Activated CD8-positive, alpha-beta memory T cell treated with anti-CD3 and anti-CD28 coated beads, Interleukin-2, amount 10 ng/mL, durations not matched to agents 7 days and 5 days (primary cell): Measurements from ENCODE around the gene ERMN. TPM values are rescaled to one million over a fixed set of nuclear protein-coding genes. Genes with fewer than 3 reads are reported as not detected.
"Not testable (repeated sequence)": the region's sequence is repeated elsewhere in the genome, so short reads cannot be mapped to it uniquely, and the experiment has no call there.

Experiments
- ATAC-seq: fragments of 150-1000 bp; cut with Tn5 transposase; one replicate; pipeline ENCODE4 v1.10.0; 2021; ENCODE audit warnings: moderate library complexity
- CTCF ChIA-PET: fragments of 350-600 bp; sonication (Branson Sonifier 250); formaldehyde crosslinking; loops from one replicate; lab custom pipeline; 2021; ENCODE audit warnings: antibody characterized with exemption; lab: Charles Lee
- DNase-seq: peaks from one replicate; pipeline ENCODE4 v3.0.0-alpha.2; 2020
- H3K27ac Mint-ChIP-seq: one replicate; pipeline ENCODE4 v1.8.0; 2021; ENCODE audit warnings: mild to moderate bottlenecking, mixed read lengths
- H3K27me3 Mint-ChIP-seq: one replicate; pipeline ENCODE4 v1.8.0; 2021; ENCODE audit warnings: mixed read lengths
- H3K36me3 Mint-ChIP-seq: one replicate; pipeline ENCODE4 v1.8.0; 2021; ENCODE audit warnings: mild to moderate bottlenecking, mixed read lengths
- H3K4me1 Mint-ChIP-seq: one replicate; pipeline ENCODE4 v1.8.0; 2021; ENCODE audit warnings: mixed read lengths
- H3K4me3 Mint-ChIP-seq: one replicate; pipeline ENCODE4 v1.8.0; 2021; ENCODE audit warnings: mild to moderate bottlenecking, moderate library complexity, mixed read lengths
- H3K9me3 Mint-ChIP-seq: one replicate; pipeline ENCODE4 v1.8.0; 2022; ENCODE audit warnings: low read depth, mixed read lengths
- total RNA-seq, 2 experiments: library from RNA; stranded (reverse); gene quantifications; one replicate each; pipeline ENCODE4 v1.2.3, GENCODE V29; 2021

The ERMN gene
- total RNA-seq, 2 experiments from 2014 or later, result 2.9 to 3.7 TPM

DNA sequence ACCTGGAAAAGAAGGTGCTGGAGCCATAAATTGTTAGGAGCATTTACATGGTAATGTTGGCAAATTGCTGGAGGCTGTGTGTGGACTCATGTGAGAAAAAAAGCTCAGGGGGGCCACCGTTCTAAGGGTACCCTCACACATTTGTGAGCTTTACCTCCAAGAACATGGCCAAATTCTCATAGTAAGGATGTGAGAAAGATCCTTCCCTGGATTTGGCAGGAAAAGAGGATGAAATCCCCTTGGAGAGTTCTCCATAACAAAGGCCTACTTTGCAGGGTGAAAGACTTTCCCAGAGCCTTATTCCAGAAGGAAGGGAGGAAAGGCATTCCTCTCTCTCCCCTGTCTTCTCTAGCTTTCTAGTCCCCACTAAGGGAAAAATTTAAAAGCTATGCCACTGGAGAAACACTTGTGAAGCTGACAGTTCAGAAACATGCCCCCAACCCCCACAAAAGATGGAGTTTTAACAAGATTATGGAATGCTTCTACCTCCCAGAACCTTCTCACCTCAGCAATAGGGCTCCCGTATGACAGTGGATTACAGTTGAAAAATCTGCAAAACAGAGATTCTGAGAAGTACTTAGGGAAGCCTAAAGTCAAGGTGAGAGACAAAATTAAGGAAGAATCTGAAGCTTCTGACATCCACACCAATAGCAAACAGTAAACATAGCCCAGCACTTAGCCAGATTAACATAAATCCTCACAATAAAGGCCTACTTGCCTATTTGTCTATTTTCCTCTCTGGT, 20.2 kb upstream of the ERMN start:
- no peaks in the 10 kb centered on the region for H3K27me3 Mint-ChIP-seq
- ATAC-seq, result no peak
- peaks cover 61% of the 10 kb centered on the region for H3K36me3 Mint-ChIP-seq
- no peaks in the 10 kb centered on the region for H3K4me1 Mint-ChIP-seq
- CTCF ChIA-PET, result interaction anchor here (1.3 to 4.9 kb wide), 2 partner anchors 9 to 18 kb away, joined by 5 to 40 read pairs; no protein-coding TSS in a partner anchor
- H3K9me3 Mint-ChIP-seq, result peaks cover 33% of the 10 kb centered on the region
- H3K4me3 Mint-ChIP-seq, result no peak overlapping the region
- H3K27ac Mint-ChIP-seq, result no peak overlapping the region
- DNase-seq, result no peak

DNA sequence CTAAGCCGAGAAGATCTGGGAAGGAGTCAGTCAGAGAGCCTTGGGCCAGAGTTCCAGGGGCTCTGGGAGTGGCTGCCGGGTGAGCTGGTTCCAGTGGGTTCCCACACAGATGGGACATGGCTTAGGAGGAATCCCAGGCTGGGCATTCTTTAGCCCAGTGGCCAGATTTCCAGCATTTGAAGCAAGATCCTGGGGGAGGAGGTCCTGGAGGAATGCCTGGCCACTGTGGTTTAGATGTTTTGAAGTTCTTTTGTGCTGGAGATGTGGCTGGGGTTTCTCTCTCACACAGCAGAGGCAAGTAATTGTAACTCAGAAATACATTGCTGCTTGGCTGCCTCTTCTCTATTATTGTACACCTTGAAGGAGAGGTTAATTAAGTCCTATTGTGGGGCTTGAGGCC, 15.8 kb upstream of the ERMN start:
- Mint-ChIP-seq H3K9me3 (peaks cover 32% of the 10 kb centered on the region), H3K36me3 (peaks cover 60% of the 10 kb centered on the region)
- CTCF ChIA-PET, result interaction anchor here (1.0 kb wide), 1 partner anchor 14 kb away, joined by 4 read pairs; no protein-coding TSS in a partner anchor
- H3K27ac Mint-ChIP-seq, H3K4me1 Mint-ChIP-seq, ATAC-seq, DNase-seq, H3K27me3 Mint-ChIP-seq, H3K4me3 Mint-ChIP-seq: not testable (repeated sequence)

DNA sequence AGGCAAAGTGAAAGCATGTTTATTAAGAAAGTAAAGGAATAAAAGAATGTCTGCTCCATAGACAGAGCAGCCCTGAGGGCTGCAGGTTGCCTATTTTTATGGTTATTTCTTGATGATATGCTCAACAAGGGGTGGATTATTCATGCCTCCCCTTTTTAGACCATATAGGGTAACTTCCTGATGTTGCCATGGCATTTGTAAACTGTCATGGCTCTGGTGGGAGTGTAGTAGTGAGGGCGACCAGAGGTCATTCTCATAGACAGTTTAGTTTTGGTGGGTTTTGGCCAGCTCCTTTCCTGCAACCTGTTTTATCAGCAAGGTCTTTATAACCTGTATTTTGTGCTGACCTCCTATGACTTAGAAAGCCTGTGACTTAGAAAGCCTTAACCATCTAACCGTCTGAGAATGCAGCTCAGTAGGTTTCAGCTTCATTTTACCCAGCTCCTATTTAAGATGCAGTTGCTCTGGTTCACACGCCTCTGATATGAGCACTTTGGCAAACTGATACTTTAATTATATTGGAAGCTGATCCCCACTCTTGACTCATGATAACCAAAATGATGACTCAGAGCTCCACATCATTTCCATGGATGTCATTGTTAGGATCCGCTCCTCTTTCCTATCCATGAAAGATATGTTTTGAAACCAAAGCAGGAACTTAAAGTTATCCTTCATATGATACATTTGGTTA, 14.5 kb upstream of the ERMN start:
- no peak overlapping the region for H3K27ac Mint-ChIP-seq
- H3K4me3 Mint-ChIP-seq, result no peak overlapping the region
- CTCF ChIA-PET, result interaction anchor here (0.8 kb wide), 1 partner anchor 90 kb away, joined by 3 read pairs; no protein-coding TSS in a partner anchor
- H3K9me3 Mint-ChIP-seq, result peaks cover 25% of the 10 kb centered on the region
- no peaks in the 10 kb centered on the region for H3K27me3 Mint-ChIP-seq
- H3K4me1 Mint-ChIP-seq, result peaks cover 9% of the 10 kb centered on the region
- DNase-seq, result no peak
- no peak for ATAC-seq
- H3K36me3 Mint-ChIP-seq, result peaks cover 50% of the 10 kb centered on the region

DNA sequence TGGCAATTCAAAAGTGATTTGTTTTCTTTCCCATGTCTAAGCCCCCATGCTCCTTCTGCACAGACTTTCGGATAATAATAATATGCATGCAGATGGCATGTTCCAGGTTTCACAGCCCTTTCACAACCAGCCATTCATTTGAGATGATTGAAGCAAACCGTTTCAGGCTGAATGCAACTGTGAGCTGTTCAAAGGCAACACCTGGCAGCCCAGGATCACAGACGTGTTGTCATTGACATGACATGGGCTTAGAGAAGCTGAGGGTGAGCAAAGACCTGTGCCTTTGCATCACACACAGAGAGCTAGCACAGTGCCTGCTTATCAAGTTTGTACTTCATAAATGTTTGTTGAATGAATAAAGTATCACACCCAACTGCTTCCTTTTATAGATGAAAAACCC, 12.4 kb upstream of the ERMN start:
- no peak for ATAC-seq

DNA sequence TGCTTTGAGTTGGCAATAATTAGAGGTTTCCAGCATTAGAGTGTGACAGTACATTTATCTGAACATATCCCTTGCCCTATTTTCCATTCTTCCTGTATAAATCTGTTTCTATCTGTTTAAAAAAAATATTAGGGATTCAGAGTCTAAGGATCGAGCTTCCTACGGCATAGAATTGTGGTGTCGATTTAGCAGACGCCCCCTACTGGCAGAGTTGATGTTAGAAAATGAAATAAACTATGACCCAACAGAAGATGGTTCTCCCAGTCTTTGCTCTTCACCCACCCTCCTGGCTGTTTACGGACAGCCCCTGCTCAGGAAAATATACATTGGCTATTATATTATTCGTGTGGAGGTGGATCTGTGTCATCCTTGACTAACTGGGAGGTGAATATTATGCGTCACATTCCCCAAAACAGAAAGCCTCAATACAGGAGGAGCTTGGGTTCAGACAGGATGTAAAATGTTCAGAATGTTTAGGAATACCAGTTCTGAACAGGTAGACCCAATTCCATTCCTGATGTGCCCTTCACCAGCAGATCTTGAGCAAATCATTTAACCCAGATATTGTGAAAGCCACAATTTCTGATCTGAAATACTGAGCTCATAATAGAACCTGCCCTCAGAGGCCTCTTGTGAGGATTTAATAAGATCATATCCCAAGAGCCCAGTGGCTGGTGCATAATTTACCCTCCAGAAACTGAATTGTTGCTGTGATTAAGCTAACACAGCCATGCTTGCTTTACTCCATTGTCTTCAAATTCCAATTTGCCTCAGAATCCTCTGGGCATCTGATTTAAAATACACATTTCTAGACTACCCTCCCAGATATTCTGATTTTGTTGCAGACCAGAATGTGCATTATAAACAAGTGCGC, 10.8 kb upstream of the ERMN start:
- no peak overlapping the region for H3K27ac Mint-ChIP-seq
- ATAC-seq (peak; percentile 43), DNase-seq (peak; percentile 45)
- no peak overlapping the region for H3K4me3 Mint-ChIP-seq
- no peaks in the 10 kb centered on the region for H3K27me3 Mint-ChIP-seq
- no peaks in the 10 kb centered on the region for H3K9me3 Mint-ChIP-seq
- peaks cover 38% of the 10 kb centered on the region for H3K4me1 Mint-ChIP-seq
- peaks cover 15% of the 10 kb centered on the region for H3K36me3 Mint-ChIP-seq
- CTCF ChIA-PET, result interaction anchor here (0.7 to 5.5 kb wide), 35 partner anchors 10 to 291 kb away, joined by 3 to 65 read pairs (median 4); partner anchors contain the start of genes CYTIP and ERMN

More for the DNA sequence above, 12.4 kb upstream of the ERMN start:
- H3K4me1 Mint-ChIP-seq, result peaks cover 23% of the 10 kb centered on the region
- peaks cover 31% of the 10 kb centered on the region for H3K36me3 Mint-ChIP-seq
- peaks cover 10% of the 10 kb centered on the region for H3K9me3 Mint-ChIP-seq
- CTCF ChIA-PET, result interaction anchor here (0.6 to 5.5 kb wide), 6 partner anchors 9 to 213 kb away, joined by 3 to 65 read pairs (median 14); partner anchors contain the start of gene ERMN
- H3K27me3 Mint-ChIP-seq, result no peaks in the 10 kb centered on the region
- H3K4me3 Mint-ChIP-seq, result no peak overlapping the region
- no peak overlapping the region for H3K27ac Mint-ChIP-seq
- no peak for DNase-seq

DNA sequence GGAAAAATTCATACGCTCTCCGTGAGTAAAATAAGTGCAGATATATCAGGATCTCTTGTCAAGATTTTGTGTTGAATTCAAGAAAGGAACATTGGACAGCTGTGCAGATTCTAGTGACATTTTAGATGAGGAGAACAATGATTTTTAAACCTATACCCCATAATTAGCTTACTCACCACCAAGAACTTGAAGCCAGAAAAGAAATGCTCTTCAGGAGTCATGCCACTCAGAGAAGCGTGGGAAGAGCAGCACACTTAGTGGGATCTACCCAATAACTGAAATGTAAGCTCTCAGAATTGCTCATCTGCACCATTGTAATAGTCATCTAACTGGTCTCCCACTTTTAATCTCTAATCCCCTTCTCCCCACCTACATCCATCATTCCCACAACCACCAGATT, 9.2 kb upstream of the ERMN start:
- ATAC-seq (no peak), DNase-seq (no peak)
- Mint-ChIP-seq H3K27ac (no peak overlapping the region), H3K27me3 (no peaks in the 10 kb centered on the region), H3K4me3 (no peak overlapping the region), H3K4me1 (peaks cover 44% of the 10 kb centered on the region), H3K36me3 (peaks cover 5% of the 10 kb centered on the region), H3K9me3 (no peaks in the 10 kb centered on the region)
- CTCF ChIA-PET, result interaction anchor here (0.9 to 5.5 kb wide), 17 partner anchors 9 to 293 kb away, joined by 3 to 65 read pairs (median 5); partner anchors contain the start of gene ERMN

DNA sequence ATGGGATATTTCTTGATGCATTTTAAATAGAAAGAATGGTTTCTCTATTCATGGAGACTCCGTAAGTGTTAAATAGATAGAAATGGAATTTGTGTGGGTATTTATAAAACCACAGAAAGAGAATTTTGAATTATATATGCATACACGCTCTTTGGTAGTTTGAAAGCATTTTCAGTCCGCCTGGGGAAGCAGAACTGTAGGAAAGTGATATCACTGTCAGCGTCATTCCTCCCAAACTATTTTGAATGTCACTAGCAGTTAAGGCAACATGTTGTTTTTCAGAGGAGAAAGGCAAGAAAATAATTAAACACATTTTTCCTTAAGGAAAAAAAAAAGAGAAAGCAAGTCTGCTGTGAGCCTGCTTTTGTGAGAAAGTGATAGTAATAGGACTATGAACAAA, 8.7 kb upstream of the ERMN start:
- Mint-ChIP-seq H3K4me1 (peaks cover 44% of the 10 kb centered on the region), H3K27me3 (no peaks in the 10 kb centered on the region), H3K27ac (no peak overlapping the region), H3K9me3 (no peaks in the 10 kb centered on the region), H3K36me3 (peaks cover 4% of the 10 kb centered on the region), H3K4me3 (no peak overlapping the region)
- ATAC-seq, result no peak
- DNase-seq, result no peak
- CTCF ChIA-PET, result interaction anchor here (0.7 to 5.5 kb wide), 13 partner anchors 8 to 120 kb away, joined by 3 to 65 read pairs (median 5); partner anchors contain the start of gene ERMN

DNA sequence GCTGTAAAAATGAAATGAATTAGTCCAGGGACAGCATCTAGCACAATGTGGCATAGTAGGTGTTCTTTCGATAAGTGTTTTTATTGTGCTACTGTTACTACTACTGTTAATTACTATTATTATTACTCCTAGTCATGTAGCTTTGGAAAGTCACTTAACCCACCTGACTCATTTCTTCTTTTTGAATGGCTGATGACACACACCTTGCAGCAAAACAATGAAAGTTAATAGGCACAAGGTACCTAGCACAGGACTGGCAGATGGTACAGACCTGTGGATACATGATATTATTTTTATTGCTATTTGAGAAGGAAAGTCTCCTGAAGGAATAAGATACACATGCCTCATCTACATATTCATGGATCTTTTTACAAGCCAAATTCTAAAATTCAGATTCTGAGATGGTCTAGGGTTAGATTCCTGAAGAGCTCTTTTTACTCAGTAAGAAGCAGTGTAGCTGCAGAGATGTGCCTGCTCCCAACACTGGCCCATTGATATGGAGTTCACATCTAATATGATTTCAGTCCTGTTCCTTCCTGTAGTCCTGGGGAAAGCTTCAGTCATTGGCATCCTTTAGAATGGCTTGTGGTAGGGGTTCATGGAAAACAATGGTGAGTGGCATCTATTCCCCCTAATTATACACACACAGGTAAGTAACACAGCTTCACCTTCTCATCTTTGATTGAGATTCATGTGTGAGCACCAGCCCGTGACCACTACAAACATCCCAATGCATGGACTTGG, 7.9 kb upstream of the ERMN start:
- Mint-ChIP-seq H3K9me3 (no peaks in the 10 kb centered on the region), H3K27me3 (no peaks in the 10 kb centered on the region), H3K4me3 (no peak overlapping the region), H3K27ac (no peak overlapping the region), H3K4me1 (peaks cover 49% of the 10 kb centered on the region), H3K36me3 (peaks cover 1% of the 10 kb centered on the region)
- ATAC-seq (peak; percentile 33), DNase-seq (no peak)
- CTCF ChIA-PET, result interaction anchor here (0.7 to 12.0 kb wide), 7 partner anchors 14 to 156 kb away, joined by 3 to 109 read pairs (median 3); no protein-coding TSS in a partner anchor

DNA sequence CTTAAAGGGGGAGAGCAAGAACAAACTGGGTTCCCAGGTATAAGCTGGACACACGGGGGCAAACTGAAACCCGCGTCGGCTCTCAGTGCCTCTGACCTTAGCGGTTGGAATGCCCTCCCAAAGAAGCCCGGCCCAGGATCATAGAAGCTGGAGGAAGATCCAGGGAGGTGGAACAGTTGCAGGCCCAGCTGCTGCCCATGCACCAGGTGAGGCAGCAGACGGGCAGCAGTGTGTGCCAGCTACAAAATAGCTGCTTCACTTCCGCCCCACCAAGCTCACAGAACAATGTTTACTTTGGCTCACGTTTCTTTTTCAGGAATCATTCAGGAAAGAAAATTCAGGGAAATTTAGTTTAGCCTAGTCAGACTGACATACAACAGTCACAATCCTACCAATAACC, 3.9 kb upstream of the ERMN start:
- ATAC-seq, result no peak
- Mint-ChIP-seq H3K9me3 (no peaks in the 10 kb centered on the region), H3K4me3 (no peak overlapping the region), H3K27me3 (no peaks in the 10 kb centered on the region), H3K27ac (no peak overlapping the region), H3K4me1 (peaks cover 48% of the 10 kb centered on the region), H3K36me3 (peaks cover 1% of the 10 kb centered on the region)
- CTCF ChIA-PET, result interaction anchor here (0.8 to 12.0 kb wide), 7 partner anchors 25 to 300 kb away, joined by 3 to 109 read pairs (median 5); partner anchors contain the start of gene ACVR1C
- no peak for DNase-seq

DNA sequence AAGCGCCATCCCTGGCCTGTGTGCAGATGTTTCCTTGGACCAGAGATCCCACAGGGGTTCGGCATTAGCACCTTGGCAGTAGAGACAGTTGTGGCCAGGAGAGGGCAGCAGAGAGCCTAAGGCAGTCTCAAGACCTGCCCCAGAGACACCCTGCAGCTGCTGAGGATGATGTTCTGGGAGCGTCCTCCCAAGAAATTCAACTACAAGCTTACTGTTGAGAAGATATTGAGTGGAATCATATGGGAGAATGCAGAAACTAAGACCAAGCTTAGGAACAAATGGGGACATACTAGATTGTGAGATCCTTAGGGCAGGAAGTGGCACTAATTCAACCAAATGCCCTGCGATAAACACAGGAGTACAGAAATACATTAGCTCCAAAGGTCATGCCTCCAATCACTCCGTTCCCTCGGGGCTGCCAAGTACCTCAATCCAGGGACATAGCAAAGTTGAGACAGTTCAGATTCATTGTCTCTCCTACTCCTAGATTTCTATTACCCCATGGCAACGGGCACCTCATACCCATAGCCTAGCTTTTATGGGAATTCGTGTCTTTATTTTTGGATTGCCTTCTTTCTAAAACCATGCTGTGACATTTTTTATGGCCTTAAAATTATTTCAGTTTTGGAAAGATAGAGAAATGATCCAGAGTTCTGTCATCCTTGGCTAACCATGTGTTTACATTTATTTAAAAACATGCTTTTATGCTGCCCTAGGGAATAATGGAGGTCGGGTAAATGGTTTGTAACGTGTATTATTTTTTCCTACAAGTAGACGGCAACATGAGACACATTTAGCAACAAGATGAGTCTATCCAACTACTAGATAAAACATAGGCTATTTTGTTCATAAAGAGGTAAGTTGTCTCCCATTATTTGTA, 2.2 kb upstream of the ERMN start:
- no peaks in the 10 kb centered on the region for H3K27me3 Mint-ChIP-seq
- DNase-seq, result peak; percentile 91
- CTCF ChIA-PET, result interaction anchor here (0.6 to 12.0 kb wide), 46 partner anchors 9 to 697 kb away, joined by 3 to 109 read pairs (median 6); partner anchors contain the start of gene ACVR1C
- H3K36me3 Mint-ChIP-seq, result peaks cover 8% of the 10 kb centered on the region
- peak overlapping the region; percentile 53 for H3K27ac Mint-ChIP-seq
- peaks cover 39% of the 10 kb centered on the region for H3K4me1 Mint-ChIP-seq
- peak overlapping the region; percentile 24 for H3K4me3 Mint-ChIP-seq
- peak; percentile 98 for ATAC-seq
- H3K9me3 Mint-ChIP-seq, result no peaks in the 10 kb centered on the region

DNA sequence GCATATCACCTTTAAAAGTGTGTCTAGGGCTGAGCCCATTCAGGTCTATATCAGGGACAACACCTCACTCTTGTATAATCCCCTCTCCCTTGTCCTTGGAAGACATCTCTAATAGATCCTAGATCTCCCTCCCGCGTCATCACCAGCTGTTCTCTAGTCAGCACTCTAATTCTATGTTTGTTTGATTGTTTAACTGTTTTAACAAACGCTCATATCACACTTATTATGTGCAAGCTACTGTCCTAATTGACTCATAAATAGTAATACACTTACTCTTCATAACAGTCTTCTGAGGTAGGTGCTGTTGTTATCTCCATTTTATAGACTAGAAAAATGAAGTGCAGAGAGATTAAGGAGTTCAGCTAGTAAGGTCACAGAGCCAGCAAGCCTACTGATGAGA, 1.6 kb upstream of the ERMN start:
- no peak for ATAC-seq
- Mint-ChIP-seq H3K27me3 (no peaks in the 10 kb centered on the region), H3K9me3 (no peaks in the 10 kb centered on the region), H3K36me3 (peaks cover 11% of the 10 kb centered on the region), H3K4me3 (no peak overlapping the region), H3K4me1 (peaks cover 33% of the 10 kb centered on the region), H3K27ac (peak overlapping the region; percentile 53)
- CTCF ChIA-PET, result interaction anchor here (0.9 to 12.0 kb wide), 39 partner anchors 9 to 697 kb away, joined by 3 to 109 read pairs (median 7); partner anchors contain the start of gene ACVR1C
- DNase-seq, result no peak
